ENCODE data around the gene UMODL1.

The UMODL1 gene, protein sequence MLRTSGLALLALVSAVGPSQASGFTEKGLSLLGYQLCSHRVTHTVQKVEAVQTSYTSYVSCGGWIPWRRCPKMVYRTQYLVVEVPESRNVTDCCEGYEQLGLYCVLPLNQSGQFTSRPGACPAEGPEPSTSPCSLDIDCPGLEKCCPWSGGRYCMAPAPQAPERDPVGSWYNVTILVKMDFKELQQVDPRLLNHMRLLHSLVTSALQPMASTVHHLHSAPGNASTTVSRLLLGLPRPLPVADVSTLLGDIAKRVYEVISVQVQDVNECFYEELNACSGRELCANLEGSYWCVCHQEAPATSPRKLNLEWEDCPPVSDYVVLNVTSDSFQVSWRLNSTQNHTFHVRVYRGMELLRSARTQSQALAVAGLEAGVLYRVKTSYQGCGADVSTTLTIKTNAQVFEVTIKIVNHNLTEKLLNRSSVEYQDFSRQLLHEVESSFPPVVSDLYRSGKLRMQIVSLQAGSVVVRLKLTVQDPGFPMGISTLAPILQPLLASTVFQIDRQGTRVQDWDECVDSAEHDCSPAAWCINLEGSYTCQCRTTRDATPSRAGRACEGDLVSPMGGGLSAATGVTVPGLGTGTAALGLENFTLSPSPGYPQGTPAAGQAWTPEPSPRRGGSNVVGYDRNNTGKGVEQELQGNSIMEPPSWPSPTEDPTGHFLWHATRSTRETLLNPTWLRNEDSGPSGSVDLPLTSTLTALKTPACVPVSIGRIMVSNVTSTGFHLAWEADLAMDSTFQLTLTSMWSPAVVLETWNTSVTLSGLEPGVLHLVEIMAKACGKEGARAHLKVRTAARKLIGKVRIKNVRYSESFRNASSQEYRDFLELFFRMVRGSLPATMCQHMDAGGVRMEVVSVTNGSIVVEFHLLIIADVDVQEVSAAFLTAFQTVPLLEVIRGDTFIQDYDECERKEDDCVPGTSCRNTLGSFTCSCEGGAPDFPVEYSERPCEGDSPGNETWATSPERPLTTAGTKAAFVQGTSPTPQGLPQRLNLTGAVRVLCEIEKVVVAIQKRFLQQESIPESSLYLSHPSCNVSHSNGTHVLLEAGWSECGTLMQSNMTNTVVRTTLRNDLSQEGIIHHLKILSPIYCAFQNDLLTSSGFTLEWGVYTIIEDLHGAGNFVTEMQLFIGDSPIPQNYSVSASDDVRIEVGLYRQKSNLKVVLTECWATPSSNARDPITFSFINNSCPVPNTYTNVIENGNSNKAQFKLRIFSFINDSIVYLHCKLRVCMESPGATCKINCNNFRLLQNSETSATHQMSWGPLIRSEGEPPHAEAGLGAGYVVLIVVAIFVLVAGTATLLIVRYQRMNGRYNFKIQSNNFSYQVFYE

DNA sequence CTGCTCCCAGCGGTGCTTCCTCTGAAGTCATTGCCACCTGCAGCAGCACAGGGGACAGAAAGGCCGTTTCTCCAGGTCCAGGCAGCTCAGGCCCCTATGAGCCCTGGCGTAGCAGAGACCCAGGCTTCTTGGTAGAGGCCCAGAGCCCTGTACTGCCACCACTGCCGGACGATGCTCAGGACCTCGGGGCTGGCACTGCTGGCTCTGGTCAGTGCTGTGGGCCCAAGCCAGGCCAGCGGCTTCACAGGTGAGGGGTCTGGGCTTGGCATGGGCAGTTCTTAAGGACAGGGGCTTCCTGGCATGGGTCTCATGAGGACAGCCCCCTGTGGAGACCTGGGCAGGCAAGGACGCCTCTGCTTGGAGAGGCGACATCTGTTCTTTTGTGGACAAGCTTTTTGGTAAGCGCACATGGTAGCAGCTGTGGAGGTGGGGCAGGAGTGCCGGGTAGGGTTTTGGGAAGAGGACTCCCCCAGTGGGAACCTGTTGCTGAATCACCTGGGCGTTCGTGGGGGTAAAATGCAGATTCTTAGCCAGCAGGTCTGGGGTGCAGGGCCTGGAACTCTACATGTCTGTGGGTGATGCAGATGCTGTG lies at the start of gene UMODL1:
Gene UMODL1, plus strand, starts transcription at position 172 of the 592 bp plus-strand sequence. Its CDS starts 0 bp downstream, at position 172.
- DNase-seq: no peak

DNA sequence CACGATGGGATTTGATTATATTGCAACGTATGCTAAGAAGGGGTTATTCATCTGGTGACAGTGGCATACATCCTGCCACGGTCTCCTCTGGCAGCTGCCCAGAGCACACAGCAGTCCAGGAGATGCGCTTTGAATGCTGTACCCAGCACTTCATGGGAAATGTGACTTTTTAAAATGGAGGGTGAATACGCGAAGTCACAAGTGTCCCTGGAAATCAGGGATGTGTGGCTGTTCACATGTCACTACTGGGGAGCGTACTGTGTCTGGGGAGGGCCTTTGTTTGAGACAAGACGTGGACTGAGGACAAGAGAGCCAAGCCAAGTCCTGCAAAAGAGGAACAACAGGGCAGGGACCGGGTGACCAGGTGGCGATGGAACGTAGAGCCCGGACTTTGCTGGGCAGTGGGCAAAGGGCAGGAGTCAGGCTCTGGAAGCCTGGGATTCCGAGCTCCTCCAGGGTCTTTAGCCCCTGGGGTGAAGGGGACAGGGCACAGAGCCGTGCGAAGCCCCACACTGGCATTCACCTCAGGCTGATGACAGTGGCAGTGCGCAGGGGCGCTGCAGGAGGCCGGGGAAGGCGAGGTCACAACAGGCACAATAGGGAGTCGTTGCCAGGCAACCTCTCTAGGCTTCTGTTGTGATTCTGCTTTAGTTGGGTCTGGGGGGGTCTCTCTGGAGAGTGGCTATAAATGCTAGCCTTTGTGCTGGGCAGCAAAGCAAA lies 49.6 kb upstream of the UMODL1 start:
- DNase-seq: no peak

DNA sequence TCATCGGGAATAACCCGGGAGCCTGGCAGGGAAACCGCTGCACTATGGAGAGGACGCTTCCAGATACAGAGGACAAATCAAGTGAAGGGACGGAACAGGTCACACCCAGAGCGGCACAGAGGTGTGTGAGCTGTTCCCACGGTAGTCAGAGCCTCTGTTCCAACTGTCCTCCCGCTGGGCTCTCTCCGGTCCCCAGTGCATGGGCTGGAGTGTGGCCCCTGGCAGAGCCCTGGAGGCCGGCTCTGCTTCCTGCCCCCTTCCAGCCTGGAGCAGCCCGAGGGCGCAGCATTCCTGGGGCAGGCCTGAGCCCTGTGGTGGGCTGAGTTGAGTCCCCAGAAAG lies 49.1 kb upstream of the UMODL1 start:
- no peak for DNase-seq

DNA sequence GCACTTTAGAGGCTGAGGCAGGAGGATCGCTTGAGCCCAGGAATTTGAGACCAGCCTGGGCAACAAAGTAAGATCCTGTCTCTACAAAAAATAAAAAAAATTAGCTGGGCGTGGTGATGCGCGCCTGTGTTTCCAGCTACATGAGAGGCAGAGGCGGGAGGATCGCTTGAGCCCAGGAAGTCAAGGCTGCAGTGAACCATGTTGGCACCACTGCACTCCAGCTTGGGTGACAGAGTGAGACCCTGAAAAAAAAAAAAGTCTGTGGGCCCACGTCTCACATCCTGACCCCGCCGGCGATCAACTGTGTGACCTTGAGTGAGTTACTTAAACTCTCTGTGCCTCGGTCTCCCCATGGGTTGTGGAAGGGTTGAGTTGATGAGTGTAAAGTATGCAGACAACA lies 48.2 kb upstream of the UMODL1 start:
- DNase-seq: no peak

DNA sequence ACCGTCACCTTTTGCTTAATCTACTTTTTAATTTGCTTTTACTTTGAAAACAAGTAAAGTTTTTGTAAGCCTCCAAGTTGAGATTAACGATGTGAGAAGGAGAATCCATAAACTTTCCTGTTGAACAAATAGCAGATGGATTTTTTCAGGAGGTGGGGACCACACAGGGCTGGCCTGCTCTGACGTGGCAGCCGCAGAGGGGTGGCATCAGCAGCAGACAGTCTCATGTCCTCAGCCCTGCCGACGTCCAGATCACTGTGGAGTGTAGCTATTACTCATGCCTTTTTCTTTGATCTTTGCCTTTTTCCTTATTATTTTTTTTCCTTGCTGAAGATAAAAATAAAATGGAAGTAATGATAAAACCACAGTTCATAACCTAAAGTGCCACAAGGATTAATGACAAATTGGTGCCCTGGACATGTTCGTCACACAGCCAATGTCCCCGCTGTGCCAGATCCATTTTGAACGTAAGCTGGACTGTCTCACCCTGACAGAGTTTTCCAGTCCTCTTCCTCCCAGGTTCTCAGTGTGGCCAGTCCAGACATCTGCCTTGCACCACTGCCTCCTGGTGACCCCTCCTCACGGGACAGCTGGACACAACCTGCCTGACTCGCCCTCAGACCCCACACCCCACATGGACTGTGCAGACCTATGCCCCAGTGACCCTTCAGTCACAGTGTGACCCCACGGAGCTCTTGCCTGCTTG lies 45.6 kb upstream of the UMODL1 start:
- no peak for DNase-seq

DNA sequence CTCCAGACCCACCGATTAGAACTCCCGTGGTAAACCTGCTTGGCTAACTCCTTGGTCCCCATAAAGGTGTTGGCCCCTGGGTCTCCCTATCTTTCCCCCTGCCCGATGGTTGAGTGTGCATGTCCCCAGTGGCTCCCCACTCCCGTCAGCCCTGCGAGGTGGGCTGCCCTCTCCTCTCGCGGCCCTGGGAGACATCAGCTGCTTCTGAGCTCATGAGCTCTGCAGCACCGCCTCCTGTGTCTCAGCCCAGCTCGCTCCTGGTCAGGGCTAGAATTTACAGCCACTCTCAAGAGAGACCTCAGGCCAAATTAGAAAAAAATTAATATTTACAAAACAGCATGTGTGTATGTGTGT lies 45.1 kb upstream of the UMODL1 start:
- no peak for DNase-seq

DNA sequence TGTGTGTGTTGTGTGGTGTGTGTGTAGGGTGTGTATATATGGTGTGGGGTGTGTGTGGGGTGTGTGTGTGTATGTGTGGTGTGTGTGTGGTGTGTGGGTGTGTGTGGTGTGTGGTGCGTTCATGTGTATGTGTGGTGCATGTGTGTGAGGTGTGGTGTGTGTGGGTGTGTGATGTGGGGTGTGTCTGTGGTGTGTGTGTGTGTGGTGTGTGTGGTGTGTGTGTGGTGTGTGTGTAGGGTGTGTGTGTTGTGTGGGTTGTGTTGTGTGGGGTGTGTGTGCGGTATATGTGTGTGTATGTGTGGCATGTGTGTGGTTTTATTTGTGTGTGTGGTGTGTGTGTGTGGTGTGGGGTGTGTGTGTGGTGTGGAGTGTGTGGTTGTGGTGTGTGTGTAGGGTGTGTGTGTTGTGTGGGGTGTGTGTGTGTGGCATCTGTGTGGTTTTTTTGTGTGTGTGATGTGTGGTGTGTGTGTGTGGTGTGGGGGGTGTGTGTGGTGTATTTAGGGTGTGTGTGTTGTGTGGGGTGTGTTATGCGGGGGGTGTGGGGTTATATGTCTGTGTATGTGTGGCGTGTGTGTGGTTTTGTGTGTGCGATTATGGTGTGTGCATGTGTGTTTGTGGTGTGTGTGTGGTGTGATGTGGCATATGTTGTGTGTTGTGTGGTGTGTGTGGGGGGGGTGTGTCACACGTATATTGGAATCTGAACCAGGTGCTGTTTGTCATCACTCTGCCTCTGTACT lies 43.9 kb upstream of the UMODL1 start:
- DNase-seq: no peak

DNA sequence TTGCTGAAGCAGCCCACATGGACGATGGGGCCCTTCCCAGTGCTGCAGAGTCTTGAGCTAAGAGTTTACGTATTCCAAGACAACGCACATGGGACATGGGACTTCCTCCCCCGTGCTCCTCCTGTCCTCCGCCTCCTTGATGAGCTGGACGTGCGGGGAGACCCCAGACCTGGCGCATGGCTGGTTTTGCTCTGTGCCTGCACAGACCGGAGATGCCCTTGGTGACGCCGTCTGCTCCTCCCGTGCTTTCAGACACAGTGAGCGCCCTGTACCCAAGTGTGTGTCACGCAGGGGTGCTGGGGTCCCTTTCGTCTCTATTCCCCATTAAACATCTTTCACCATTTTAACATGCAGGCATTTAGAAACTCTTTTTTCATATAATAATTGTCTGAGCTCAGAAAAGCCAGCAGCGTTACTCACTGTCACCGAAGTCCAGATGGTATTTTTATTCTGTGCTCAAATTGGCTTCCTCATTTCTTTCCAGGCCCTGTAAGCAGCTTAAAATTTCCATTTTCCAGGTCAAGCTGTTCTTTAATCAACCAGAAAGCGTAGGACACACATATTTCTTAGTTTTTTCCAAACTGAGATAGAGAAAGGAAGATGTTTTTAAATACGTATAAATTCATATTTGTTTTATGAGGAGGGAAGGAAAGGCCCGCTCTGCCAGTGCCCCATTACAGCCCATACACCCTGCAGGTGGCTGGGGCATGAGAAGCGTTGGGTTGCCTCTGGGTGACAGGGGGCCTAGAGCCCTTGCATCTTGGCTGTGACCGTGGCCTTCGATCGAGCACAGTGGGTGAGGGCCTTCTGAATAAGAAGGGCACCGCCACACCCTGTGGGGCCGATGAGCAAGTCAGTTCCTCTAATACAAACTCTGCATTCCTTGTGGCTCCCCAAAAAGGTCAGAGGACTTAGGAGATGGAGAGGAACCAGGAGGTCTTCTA lies 43.0 kb upstream of the UMODL1 start:
- DNase-seq: no peak

DNA sequence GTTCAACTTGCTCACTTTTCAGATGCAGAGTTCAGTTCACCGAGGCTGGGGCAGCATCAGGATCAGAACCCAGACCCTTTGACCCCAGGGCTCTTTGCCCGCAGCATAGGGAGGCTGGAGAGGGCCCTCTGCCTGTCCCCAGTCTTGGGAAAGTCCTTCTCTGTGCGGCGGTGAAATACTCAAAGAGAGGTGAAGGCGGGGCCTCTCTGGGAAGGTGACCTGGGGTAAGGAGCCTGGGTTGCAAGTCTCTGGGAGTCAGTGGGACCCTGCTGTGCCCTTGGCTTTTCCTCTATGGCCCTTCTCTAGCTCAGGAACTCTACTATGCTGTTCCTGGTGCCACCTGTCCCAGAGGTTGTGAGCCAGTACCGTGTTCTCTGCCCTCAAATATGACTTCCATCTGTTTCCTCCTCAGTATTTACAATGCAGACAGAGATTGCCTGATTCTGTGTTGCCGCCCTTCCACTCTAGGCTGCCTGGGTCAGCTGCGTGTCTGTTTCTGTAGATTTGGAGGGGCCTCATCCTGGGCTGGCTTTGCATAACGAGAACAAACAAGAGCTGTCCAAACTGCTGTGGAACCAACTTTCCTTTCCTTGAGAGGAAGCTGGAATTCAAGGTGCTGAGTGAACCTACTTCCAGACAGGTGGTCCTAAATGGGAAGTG lies 42.2 kb upstream of the UMODL1 start:
- DNase-seq: no peak

DNA sequence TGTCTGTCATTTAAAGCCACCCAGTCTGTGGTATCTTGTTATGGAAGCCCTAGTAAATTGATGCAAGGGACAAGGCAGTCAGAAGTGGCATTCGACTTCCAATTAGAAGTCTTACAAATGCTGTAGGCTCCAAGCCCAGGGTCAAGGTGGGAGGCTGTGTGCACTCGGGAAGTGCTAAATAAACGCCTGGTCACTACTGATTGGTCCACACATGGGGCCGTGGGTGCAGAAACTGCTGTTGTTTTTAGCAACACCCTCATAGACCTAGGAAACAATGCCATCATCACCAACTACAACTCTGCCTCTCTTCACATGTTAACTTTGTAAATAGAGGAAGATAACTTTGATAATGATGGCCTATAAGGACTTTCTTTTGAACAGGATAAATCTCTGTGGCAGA lies 40.8 kb upstream of the UMODL1 start:
- no peak for DNase-seq

DNA sequence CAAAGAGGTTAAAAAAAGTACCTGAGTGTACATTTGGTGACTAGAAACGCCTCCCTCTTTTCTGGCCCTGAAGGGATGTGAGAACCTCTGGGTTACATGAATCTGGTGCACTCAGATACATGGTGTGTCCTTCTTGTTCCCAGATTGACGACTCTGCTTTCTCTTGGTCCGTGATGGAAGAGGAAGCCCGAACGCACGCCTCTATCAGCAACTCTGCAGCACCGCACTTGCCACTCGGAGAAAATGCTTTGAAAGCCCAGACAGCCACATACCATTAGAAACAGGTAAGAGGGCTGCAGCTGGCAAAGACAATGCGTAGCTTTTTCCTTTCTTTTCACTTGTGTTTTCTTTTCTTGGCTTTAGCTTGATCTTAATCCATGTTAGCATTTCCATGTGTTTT lies 39.9 kb upstream of the UMODL1 start:
- DNase-seq: no peak

DNA sequence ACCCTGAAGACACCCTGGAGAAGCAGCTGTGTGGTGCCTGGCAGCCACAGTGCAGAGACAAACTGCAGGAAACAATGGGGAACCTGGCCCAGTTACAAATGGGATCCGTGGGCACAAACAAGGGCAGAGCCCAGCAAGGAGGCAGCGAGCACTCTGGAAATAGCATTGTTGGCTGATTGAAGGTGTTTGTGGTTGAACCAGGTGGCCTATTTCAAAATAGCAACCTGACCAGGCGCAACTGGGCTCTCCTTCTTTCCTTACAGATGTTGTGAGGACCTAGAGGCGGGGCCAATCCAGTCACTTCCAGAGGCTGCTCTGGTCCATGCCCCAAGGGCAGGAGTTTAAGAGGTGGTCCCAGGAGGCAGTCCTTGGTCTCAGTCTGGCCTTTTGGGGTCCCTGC lies 39.3 kb upstream of the UMODL1 start:
- DNase-seq: no peak

DNA sequence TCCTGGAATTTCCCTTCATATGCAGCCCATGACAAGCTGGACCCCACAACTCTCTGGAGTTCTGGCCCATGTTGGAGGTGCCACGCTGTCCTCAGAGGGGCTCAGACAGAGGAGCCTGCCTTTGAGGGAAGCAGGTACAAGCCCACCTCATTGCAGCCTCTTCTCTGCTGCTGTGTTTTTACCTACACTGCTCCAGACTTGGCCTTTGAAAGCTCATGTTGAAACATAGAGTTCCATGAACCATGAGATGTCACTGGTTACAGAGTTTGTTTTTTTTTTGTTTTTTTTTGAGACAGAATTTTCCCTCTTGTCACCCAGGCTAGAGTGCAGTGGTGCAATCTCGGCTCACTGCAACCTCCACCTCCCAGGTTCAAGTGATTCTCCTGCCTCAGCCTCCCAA lies 38.9 kb upstream of the UMODL1 start:
- no peak for DNase-seq

DNA sequence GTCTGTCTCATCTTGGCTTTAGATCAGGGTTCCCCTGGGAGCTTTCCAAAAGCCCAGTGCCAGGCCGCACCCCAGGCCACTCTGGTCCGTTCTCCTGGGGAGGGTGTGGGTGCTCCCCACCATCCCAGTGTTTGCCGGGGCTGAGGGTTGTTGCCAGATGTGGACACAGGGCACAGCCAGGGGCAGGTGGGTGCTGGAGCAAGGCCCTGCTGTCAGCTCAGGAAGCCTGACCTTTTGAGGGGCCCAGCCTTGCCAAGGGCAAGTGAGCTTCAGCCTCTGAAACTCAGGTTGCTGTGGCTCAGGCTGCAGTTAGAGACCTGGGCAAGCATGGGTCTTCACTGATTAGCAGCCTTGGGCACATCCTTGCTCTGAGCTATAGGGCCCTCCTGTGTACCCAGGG lies 38.1 kb upstream of the UMODL1 start:
- no peak for DNase-seq

DNA sequence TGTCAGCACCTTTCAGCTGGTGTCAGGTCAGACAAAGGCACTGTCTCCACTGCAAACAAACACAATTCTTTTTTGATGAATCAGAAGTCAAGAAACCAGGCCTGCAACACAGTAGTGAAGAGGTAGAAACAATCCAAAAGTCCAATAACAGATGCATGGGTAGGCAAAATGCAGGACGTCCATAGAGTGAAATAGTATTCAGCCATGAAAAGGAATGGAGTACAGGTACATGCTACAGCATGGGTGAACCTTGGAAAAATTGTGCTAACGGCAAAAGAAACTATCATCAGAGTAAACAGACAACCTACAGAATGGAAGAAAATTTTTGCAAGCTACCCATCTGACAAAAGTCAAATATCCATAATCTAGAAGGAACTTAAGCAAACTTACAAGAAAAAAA lies 34.8 kb upstream of the UMODL1 start:
- DNase-seq: no peak

DNA sequence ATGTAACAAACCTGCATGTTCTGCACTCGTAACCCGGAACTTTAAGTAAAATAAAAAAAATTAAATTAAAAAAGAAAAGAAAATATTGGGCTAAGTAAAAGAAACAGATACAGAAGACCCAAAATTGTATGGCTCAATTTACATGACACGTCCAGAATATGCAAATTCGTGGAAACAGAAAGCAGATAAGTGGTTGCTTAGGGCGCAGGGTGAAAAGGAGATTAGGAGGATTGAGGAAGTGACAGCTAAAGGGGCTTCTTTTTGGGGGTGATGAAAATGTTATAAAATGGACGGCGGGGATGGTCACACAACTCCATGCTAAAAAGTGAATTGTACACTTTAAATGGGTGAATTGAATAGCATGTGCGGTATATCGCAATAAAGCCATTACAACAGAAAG lies 33.6 kb upstream of the UMODL1 start:
- no peak for DNase-seq

DNA sequence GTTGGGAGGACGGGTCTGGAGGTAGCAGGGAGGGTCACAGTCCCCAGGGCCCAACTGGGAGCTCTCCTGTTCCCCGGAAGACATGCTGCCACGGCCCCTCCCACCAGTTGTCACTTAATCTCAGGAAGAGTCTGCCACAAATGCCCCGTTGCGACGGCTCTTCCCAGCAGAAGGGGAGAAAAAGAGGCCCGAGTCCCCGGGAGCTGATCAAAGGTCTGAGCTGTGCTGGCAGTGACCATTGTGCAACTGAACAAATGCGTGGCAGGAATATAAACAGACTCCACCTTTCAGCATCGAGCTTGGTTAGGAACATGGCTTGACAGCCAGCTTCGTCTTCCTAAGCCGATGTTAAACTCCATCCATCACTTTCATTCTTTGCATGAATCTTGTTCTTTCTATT lies 33.2 kb upstream of the UMODL1 start:
- DNase-seq: no peak

DNA sequence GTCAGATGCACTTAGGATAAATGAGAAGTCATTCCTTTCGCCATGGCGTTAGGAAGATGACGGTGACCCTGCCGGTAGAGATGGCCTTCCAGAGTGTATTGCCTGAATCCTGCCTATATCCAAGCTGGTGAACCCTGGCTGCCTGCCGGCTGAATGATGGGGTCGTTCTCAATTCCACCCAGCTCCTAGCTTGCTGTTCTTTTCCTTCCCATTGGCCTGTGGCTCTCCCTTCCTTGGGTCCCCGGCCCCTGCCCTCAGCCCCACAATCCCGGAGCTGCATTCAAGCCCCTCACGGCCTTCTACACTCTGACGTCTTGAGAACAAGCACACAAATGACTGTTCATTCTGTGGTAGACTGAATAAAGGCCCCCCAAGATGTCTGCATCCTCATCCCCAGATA lies 32.7 kb upstream of the UMODL1 start:
- no peak for DNase-seq

DNA sequence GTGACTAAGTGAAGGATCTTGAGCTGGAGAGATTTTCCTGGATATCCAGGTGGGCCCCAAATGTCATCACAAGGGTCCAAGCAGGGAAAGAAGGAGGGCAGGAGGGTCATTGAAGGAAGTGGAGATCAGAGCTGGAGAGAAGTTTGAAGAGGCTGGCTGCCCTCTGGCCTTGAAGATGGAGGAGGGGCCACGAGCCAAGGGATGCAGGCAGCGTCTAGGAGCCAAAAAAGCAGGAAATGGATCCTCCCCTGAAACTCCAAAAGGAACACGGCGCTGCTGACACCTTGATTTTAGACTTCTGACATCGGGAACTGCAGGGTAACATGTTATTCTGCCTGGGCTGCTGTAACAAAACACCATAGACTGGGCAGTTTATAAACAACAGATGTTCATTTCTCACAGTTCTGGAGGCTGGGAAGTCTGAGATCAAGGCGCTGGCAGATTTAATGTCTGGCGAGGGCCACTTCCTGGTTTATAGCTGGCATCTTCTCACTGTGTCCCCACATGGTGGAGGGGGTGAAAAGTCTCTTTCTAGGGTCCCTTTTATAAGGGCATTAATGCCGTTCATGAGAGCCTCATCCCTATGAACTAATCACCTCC lies 32.2 kb upstream of the UMODL1 start:
- no peak for DNase-seq
